Measurements from ENCODE around the gene ADAMTS19. TPM values are rescaled to one million over a fixed set of nuclear protein-coding genes. Genes with fewer than 3 reads are reported as not detected.

Gene ADAMTS19
- total and polyA plus RNA-seq, 2 of the 8 experiments (the other 6 are each of a cell fraction or from before 2014, with no cell fraction given), result 17.3 to 28.8 TPM

GRCh38 chr5:129724647-129725046, 264.5 kb downstream of the ADAMTS19 start:
- no peak overlapping the region for H2BK12ac ChIP-seq (ENCODE audit: low read depth, low read length)
- H3K27me3 ChIP-seq (replicated peaks in 1 of 4; ENCODE audit: control insufficient read depth in 3 of 4, extremely low read depth in 1 of 4, insufficient read depth in 3 of 4, low read length in 3 of 4), result no peaks in the 10 kb centered on the region
- H3K79me1 ChIP-seq (ENCODE audit: low read depth, low read length), result no peaks in the 10 kb centered on the region
- no peaks in the 10 kb centered on the region; a peak in 1 of 4 replicates for H3K9me3 ChIP-seq (ENCODE audit: insufficient read depth in 2 of 2, low read depth in 1 of 2, low read length in 1 of 2)
- peak overlapping the region; percentile 48; the same call in 1 of the 2 replicates for H3K27ac ChIP-seq (ENCODE audit: low read depth, low read length)
- ChIA-PET POLR2A (ENCODE audit: partially characterized antibody) (interaction anchor here (1.5 to 2.0 kb wide), 2 partner anchors 29 to 263 kb away, joined by 3 to 6 read pairs; no protein-coding TSS in a partner anchor), CTCF (ENCODE audit: partially characterized antibody) (interaction anchor here (0.5 to 1.5 kb wide), 2 partner anchors 61 to 63 kb away, joined by 3 to 4 read pairs; no protein-coding TSS in a partner anchor)
- no peak overlapping the region for H4K8ac ChIP-seq (ENCODE audit: extremely low read depth, insufficient read depth, low read length)
- no peak overlapping the region for H3K9ac ChIP-seq (replicated peaks in 1 of 4; ENCODE audit: extremely low read depth in 1 of 4, low read depth in 3 of 4, low read length in 3 of 4)
- no peak overlapping the region for H2BK15ac ChIP-seq (ENCODE audit: low read length)
- WGBS, 2 experiments (ENCODE audit: extremely low coverage in 1 of 2, insufficient coverage in 1 of 2, insufficient read length in 1 of 2, insufficient replicate concordance in 2 of 2, low coverage in 1 of 2, low lambda C conversion rate in 2 of 2, missing lambda C conversion rate in 1 of 2), result 77% methylated on average over 4 of the region's 4 CpGs; no CpG with 5 or more reads in 1 of the 2 experiments
- no peak overlapping the region for H3K14ac ChIP-seq (ENCODE audit: insufficient read length)
- H3K36me3 ChIP-seq (ENCODE audit: control insufficient read depth in 2 of 4, insufficient read depth in 4 of 4, low read length in 3 of 4), result peaks cover 0 to 8% (median 2%) of the 10 kb centered on the region in 4 experiments; a peak in 2 of 8 replicates
- peak overlapping the region in 1 of 4 experiments; percentile 33; a peak in 1 of 8 replicates for H3K4me3 ChIP-seq (ENCODE audit: extremely low read depth in 1 of 4, insufficient read depth in 2 of 4, low read depth in 3 of 4, low read length in 4 of 4)
- peak overlapping the region; percentile 84; the same call in 1 of the 2 replicates for H2BK5ac ChIP-seq (ENCODE audit: low read depth, low read length)
- H4K20me1 ChIP-seq (replicated peaks in 1 of 2; ENCODE audit: control insufficient read depth in 1 of 2, insufficient read depth in 2 of 2, low read length in 2 of 2), result no peaks in the 10 kb centered on the region
- H3K56ac ChIP-seq (replicated peaks; ENCODE audit: insufficient read length, low read depth, low read length), result no peak overlapping the region
- H3K4ac ChIP-seq (replicated peaks; ENCODE audit: insufficient read length, low read depth, low read length), result no peak overlapping the region
- peak overlapping the region; percentile 34 to 52 for H3K4me2 ChIP-seq (ENCODE audit: insufficient read depth in 1 of 2, low read depth in 2 of 2, low read length in 2 of 2)
- H3K23me2 ChIP-seq (ENCODE audit: low read depth, low read length), result no peaks in the 10 kb centered on the region
- no peak overlapping the region for H2AFZ ChIP-seq (ENCODE audit: low read length)
- FAIRE-seq (no peak), DNase-seq (ENCODE audit: low read depth in 1 of 2, low spot score in 2 of 2) (no peak)
- H3K18ac ChIP-seq (ENCODE audit: extremely low read depth, low read length), result peak overlapping the region; percentile 78; the same call in 1 of the 2 replicates
- H2BK20ac ChIP-seq (ENCODE audit: low read length), result no peak overlapping the region; the same call in 1 of the 2 replicates
- no peak overlapping the region for H2BK120ac ChIP-seq (replicated peaks; ENCODE audit: low read depth, low read length)
- H3K79me2 ChIP-seq (ENCODE audit: control insufficient read depth in 1 of 2, insufficient read depth in 2 of 2, low read length in 2 of 2), result no peaks in the 10 kb centered on the region
- no peak overlapping the region for H4K5ac ChIP-seq (ENCODE audit: insufficient read length, low read depth, low read length)
- H2AK5ac ChIP-seq (ENCODE audit: low read depth, low read length), result no peak overlapping the region
- peaks cover 2 to 21% (median 11%) of the 10 kb centered on the region in 4 experiments; a peak in 6 of 7 replicates for H3K4me1 ChIP-seq (replicated peaks in 1 of 4; ENCODE audit: control insufficient read depth in 3 of 4, insufficient read depth in 4 of 4, low read length in 3 of 4)
- H3K23ac ChIP-seq (ENCODE audit: insufficient read length), result no peak overlapping the region
- H4K91ac ChIP-seq (replicated peaks; ENCODE audit: insufficient read length, low read length), result no peak overlapping the region
- TF ChIP-seq SIRT6 (IDR thresholded peaks at IDR 0.05; ENCODE audit: low read length), result no peak
- TF ChIP-seq KDM5A (IDR thresholded peaks at IDR 0.05; ENCODE audit: low read length), result no peak
- no peak for TF ChIP-seq EZH2 (IDR thresholded peaks at IDR 0.05; ENCODE audit: low read depth, low read length, severe bottlenecking)
- TF ChIP-seq JUN (IDR thresholded peaks at IDR 0.05; ENCODE audit: low read depth, low read length), result no peak
